HG03135 (cell line): ENCODE measurements around the gene MYRF.

Experiments
- ATAC-seq: cut with Tn5 transposase; IDR thresholded peaks from one replicate; pipeline ENCODE4 v1.9.1; 2021; ENCODE audit warnings: mild to moderate bottlenecking, moderate library complexity; ENCODE audit not compliant: unreplicated experiment

MYRF gene

GRCh38 chr11:61792310-61793082 lies 40.1 kb downstream of the MYRF start, which contains the start of the genes FEN1 and TMEM258:
Gene FEN1 (plus strand): TSS chr11:61792911. CDS start chr11:61795362, 2,451 bp downstream.
Gene TMEM258 (minus strand): TSS chr11:61792599. CDS start chr11:61792558, 41 bp downstream.
- ATAC-seq, result peak; percentile 73

DNA sequence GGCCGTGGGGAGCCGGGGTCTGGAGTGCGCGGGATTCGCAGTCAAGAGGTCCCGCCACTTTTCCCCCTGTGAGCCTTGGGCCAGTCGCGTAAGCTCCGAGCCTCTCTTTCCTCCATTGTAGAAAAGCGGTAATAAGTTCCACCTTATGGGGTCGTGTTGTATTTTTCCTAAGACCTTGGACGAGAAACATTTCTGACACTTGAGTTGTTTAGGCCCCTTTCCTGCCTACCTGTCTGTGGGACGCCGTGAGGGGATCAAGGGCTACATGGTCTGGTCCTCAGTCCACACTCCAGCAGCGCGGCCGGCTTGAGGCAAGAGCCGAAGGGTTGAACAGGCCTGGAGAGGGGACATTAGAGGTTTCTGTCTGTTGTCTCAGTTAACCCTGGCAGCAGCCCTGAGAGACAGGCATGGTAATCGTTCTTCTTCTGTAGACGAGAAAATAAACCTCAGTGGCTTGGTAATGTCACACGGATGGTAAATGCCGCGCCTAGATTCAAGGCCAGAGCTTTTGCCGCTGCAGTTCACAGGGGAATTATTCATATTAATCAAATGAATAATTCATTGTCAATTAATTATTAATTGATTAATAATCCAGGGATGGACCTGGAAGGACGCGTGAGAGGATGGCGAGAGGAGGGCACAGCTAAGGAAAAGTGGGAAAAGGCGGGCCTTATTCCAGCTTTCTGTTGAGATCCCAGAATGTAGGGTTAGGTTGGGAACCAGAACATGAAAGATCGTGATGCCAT lies 40.8 kb downstream of the MYRF start:
- no peak for ATAC-seq

- ATAC-seq, result no peak
These were observed 41.4 kb downstream of the MYRF start for GRCh38 chr11:61793829-61794204.

DNA sequence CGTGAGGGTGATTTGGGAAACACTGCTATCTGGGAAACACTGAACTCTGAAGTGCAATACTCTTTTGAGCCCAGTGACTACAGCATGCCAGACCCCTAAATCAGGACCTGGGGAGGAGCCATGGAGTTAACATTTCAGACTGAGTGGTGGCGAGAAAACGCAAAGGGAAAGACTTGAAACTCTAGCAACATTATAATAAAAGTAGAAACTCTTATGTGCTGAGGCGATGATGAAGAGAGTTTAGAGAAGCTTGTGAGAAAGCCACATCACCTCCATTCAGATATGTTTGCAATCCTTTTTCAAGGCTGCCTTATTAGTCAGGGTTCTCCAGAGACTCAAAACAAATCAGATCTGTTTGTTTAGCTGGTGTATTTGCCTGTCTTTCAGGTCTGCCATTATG lies 42.1 kb downstream of the MYRF start:
- no peak for ATAC-seq

DNA sequence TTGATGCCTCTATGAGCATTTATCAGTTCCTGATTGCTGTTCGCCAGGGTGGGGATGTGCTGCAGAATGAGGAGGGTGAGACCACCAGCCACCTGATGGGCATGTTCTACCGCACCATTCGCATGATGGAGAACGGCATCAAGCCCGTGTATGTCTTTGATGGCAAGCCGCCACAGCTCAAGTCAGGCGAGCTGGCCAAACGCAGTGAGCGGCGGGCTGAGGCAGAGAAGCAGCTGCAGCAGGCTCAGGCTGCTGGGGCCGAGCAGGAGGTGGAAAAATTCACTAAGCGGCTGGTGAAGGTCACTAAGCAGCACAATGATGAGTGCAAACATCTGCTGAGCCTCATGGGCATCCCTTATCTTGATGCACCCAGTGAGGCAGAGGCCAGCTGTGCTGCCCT lies 43.0 kb downstream of the MYRF start:
- no peak for ATAC-seq

DNA sequence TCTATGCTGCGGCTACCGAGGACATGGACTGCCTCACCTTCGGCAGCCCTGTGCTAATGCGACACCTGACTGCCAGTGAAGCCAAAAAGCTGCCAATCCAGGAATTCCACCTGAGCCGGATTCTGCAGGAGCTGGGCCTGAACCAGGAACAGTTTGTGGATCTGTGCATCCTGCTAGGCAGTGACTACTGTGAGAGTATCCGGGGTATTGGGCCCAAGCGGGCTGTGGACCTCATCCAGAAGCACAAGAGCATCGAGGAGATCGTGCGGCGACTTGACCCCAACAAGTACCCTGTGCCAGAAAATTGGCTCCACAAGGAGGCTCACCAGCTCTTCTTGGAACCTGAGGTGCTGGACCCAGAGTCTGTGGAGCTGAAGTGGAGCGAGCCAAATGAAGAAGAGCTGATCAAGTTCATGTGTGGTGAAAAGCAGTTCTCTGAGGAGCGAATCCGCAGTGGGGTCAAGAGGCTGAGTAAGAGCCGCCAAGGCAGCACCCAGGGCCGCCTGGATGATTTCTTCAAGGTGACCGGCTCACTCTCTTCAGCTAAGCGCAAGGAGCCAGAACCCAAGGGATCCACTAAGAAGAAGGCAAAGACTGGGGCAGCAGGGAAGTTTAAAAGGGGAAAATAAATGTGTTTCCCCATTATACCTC lies 43.6 kb downstream of the MYRF start:
- no peak for ATAC-seq

- no peak for ATAC-seq
These were observed 45.0 kb downstream of the MYRF start for GRCh38 chr11:61797263-61797944.

GRCh38 chr11:61799665-61800284 lies 47.3 kb downstream of the MYRF start:
- ATAC-seq, result no peak

DNA sequence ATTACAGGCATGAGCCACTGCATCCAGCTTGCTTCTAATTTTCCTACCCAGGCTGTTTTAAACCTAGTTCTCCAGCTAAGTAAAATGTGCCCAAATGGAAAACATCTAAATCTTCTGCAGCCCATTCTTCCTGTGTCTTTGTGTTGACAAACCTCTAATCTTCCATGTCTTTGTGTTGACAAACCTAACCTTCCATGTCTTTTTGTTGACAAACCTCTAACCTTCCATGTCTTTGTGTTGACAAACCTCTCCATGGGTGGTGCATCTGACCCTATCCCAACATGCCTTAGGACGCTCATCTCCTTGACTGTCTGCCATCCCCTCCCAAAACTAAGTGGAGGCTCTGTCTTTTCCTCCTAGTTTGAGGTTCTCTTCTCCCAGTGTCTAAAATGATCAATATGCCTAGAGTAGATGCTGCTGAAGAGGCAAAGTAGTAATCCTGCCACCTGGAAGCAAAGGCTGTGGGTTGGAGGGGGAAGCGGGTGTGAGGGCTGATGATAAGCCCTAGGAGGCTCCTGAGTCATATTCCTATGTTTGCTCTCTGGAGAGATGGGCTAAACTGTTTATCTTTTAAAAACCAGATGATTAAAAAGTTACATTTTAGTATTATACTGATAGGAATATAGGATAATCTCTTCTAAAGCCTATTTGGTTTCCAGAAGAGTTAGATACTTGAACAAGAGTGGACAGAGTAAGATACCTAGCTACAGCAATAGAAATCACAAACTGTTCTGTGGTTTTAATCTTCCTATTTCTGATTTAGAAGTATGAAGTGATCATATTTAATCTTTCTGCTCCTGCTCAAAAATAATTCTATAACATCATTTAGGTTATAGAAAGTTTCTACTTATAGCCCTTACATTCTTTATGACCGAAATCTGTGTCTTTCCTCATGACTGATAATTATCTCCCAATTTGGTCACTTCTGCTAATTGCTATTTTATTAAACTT lies 48.2 kb downstream of the MYRF start:
- ATAC-seq, result no peak

GRCh38 chr11:61802605-61803004 lies 50.2 kb downstream of the MYRF start:
- no peak for ATAC-seq

DNA sequence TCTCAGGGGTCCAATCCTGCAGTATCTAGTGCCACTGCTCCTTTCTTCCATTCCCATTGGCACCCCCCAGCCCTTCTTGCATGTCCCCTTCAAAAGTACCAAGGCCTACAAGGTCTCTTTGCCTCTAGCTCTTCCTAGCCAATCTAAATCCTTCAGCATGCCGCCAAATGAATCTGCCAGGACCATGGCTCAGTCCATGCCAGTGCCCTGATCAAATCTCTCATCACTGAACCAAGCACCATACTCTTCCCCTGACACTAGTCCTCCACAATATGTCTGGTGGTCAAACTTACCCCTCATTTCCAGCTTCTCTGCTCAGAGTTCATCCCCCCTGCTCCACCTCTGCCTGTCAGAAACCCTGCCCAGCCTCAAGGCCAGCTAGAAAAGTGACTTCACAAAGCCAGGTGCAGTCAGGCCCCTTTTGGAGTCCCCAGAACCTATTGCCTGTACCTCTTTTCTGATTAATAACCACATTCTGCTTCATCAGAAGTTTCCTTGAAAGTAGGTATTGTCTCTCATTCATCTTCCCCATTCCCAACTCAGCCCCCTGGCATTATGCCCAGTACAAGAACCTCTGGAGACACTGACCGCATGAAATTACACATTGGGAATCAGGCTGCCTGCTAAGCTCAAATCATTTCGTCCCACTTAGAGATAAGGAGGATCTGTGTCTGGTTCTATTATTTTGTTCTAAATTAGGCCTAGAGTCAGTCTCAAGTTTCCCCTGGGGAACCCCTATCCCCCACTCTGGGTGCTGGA lies 51.6 kb downstream of the MYRF start:
- ATAC-seq, result no peak

GRCh38 chr11:61805146-61805545 lies 52.7 kb downstream of the MYRF start:
- ATAC-seq, result no peak

DNA sequence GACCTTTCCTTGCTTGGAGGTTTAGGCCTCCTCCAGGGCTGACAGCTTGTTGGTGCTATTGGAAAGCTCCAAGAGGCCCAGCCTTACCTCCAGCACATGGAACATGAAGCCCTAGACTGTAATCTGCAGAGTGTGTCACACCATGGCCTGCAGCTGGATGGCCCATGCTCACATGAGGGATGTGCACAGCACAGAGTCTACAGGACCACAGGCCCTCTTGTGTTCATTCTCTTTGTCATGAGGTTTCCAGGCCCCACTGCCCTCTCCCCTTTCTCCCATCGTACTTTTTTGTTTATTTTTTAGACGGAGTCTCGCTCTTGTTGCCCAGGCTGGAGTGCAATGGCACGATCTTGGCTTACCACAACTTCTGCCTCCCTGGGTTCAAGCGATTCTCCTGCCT lies 54.3 kb downstream of the MYRF start:
- no peak for ATAC-seq

DNA sequence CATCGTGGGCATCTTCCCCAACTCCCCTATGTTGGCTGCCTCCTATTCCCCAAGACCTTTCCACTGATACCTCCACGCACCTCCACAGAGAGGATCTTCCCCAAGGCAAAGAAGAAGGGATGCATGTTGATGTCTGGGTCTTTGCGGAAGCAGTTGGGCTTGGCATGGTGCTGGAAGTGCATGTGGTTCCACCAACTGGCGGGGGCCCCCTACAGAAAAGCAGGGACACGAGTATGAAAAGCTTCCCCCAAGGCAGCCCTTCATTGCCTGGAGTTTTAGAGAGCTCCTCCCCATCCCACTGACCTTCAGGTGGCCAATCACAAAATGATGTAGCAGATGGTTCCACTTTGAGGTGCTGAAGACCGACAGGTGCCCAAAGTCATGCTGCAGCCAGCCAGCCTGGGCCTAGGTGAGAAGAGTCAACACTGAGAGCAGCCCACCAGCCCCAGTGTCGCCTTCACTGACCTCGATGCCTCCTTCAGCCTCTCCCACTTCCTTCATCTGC lies 58.3 kb downstream of the MYRF start:
- ATAC-seq, result no peak

GRCh38 chr11:61811831-61812230 lies 59.4 kb downstream of the MYRF start:
- ATAC-seq, result no peak

DNA sequence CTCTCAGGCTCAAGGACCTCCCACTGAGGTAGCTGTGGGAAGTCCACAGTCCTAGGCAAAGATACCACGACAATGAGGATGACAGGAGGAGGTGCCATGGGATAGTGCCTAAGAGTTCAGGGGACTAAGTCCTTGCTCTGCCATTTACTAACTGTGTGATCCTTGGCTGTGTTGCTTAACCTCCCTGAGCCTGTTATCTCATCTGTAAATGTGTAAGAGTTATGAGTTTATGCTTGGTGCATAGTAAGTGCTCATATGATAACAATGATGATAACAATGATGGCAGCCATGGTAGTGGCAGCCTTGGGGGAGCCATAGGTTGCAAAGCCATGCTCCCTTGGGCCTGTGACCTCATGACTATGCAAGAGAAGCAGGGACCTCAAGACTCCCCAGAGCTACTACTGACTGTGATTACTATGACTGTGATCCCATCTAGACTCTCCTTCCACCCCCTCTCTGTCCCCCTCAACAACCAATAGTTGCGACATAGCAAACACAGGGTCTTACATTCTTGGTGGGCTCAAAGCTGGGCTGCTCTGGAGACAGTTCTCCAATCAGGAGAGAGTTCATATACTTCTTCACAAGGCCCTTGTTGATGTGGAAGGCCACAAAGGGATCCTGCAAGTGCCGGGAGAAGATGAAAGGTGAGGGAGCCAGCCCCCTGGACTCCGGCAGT lies 60.4 kb downstream of the MYRF start:
- ATAC-seq, result no peak

GRCh38 chr11:61814247-61814957 lies 62.0 kb downstream of the MYRF start:
- no peak for ATAC-seq
